AG04450 (cell line): ENCODE measurements around the gene AKAP7. TPM values are rescaled to one million over a fixed set of nuclear protein-coding genes. Genes with fewer than 3 reads are reported as not detected.

Experiments used
- CTCF ChIA-PET: fragments of 300-600, 350-600 bp; formaldehyde crosslinking; extraction: SDS; loops from one replicate; lab custom pipeline; 2022; ENCODE audit warnings: antibody characterized with exemption, inconsistent platforms; lab: Charles Lee
- POLR2A ChIA-PET: fragments of 350-600 bp; formaldehyde crosslinking; extraction: SDS; loops from one replicate; lab custom pipeline; 2021; ENCODE audit warnings: antibody characterized with exemption, inconsistent platforms; lab: Yijun Ruan, JAX
- DNase-seq: peaks from one replicate; pipeline ENCODE4 v3.0.0-alpha.2; 2011; ENCODE audit warnings: low read depth, low spot score
- H3K27ac ChIP-seq: one replicate; pipeline ENCODE4 v1.5.1; 2012; ENCODE audit warnings: low read depth, low read length, control low read depth
- H3K27me3 ChIP-seq: one replicate; pipeline ENCODE4 v1.6.0; 2012; ENCODE audit warnings: low read length; ENCODE audit not compliant: control insufficient read depth, insufficient read depth
- H3K4me3 ChIP-seq: 2 replicates; pipeline ENCODE4 v1.5.1; 2011; ENCODE audit warnings: mild to moderate bottlenecking, low read depth, low read length, control low read depth
- H3K9me3 ChIP-seq: 2 replicates; pipeline ENCODE4 v1.5.1; 2012; ENCODE audit warnings: low read length; ENCODE audit not compliant: control insufficient read depth, insufficient read depth
- polyA plus RNA-seq: library from polyadenylated mRNA; depleted of rRNA; stranded (reverse); fragments of >200 nt; gene quantifications from 2 replicates; pipeline ENCODE4 v1.2.3, GENCODE V29; 2011
- TF ChIP-seq, protein P1 (sequence below): IDR thresholded peaks from 2 replicates; pipeline ENCODE4 v1.5.1; 2011; ENCODE audit warnings: low read depth, low read length, control low read depth, inconsistent platforms

AKAP7 gene
- polyA plus RNA-seq, 1 experiment: 1.9 TPM

DNA sequence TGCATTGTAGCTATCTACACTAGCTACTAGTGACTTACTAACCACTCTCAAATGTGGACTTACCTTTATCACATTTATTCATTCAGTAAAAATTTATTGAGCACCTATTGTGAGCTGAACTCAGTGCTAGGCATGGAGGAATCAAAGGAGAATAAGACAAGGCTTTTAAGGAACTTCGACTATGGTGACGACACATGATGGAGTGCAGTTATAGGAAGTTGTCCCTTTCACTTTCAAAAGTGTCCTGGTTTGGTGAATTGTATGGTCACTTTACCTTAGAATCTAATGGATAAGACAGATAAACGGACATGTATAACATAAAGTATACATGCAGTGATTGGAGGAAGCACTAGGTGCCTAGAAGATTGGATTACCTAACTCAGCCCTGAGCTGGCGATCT lies 4.3 kb downstream of the AKAP7 start:
- TF ChIP-seq, protein P1, sequence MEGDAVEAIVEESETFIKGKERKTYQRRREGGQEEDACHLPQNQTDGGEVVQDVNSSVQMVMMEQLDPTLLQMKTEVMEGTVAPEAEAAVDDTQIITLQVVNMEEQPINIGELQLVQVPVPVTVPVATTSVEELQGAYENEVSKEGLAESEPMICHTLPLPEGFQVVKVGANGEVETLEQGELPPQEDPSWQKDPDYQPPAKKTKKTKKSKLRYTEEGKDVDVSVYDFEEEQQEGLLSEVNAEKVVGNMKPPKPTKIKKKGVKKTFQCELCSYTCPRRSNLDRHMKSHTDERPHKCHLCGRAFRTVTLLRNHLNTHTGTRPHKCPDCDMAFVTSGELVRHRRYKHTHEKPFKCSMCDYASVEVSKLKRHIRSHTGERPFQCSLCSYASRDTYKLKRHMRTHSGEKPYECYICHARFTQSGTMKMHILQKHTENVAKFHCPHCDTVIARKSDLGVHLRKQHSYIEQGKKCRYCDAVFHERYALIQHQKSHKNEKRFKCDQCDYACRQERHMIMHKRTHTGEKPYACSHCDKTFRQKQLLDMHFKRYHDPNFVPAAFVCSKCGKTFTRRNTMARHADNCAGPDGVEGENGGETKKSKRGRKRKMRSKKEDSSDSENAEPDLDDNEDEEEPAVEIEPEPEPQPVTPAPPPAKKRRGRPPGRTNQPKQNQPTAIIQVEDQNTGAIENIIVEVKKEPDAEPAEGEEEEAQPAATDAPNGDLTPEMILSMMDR: no peak
- Histone ChIP-seq H3K9me3 (no peaks in the 10 kb centered on the region; the same call in 1 of the 2 replicates), H3K27me3 (no peaks in the 10 kb centered on the region), H3K4me3 (no peak overlapping the region), H3K27ac (no peak overlapping the region)
- CTCF ChIA-PET: interaction anchor here (1.1 kb wide), 2 partner anchors 254 to 267 kb away, joined by 5 to 7 read pairs; no protein-coding TSS in a partner anchor
- DNase-seq: no peak
- POLR2A ChIA-PET: no interaction called here

DNA sequence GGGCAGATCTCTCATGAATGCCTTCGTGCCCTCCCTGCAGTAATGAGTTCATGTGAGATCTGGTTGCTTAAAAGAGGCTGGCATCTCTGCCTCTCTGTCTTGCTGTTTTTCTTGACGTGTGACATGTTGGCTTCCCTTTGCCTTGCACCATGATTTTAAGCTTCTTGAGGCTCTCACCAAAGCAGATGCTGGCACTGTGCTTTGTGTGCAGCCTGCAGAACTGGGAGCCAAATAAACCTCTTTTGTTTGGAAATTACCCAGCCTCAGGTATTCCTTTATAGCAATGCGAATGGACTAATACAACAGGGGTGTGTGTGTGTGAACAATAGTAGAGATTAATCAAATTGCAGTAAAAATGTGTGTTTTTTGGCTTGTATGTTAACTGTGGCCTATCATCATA lies 8.1 kb downstream of the AKAP7 start:
- Histone ChIP-seq H3K27ac (no peak overlapping the region), H3K9me3 (no peaks in the 10 kb centered on the region; the same call in 1 of the 2 replicates), H3K27me3 (no peaks in the 10 kb centered on the region), H3K4me3 (no peak overlapping the region)
- TF ChIP-seq, protein P1: no peak
- ChIA-PET POLR2A (no interaction called here), CTCF (interaction anchor here (0.7 kb wide), 1 partner anchor 26 kb away, joined by 3 read pairs; no protein-coding TSS in a partner anchor)
- DNase-seq: no peak

DNA sequence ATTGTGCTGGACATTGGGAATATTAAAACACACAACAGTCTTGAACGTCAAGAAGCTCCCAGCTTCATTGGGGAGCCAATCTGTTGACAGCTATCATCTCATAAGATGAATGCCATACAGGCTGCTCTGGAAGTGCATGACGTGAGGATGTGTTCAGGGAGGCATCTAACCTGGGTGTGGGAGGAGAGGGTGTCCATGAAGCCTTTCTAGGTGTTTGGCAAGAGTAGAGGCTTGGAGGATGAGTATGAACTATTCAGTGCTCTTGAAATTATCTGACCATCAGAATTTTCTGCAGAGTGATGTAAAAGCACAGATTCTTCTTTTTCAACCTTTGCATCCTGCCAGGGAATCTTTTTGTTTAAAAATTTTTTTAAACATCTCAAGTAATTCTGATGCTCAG lies 11.6 kb downstream of the AKAP7 start:
- no peaks in the 10 kb centered on the region; the same call in 1 of the 2 replicates for H3K9me3 ChIP-seq
- no peak overlapping the region for H3K4me3 ChIP-seq
- CTCF ChIA-PET: no interaction called here
- no peak for DNase-seq
- POLR2A ChIA-PET: no interaction called here
- H3K27ac ChIP-seq: no peak overlapping the region
- TF ChIP-seq, protein P1: no peak
- H3K27me3 ChIP-seq: no peaks in the 10 kb centered on the region

DNA sequence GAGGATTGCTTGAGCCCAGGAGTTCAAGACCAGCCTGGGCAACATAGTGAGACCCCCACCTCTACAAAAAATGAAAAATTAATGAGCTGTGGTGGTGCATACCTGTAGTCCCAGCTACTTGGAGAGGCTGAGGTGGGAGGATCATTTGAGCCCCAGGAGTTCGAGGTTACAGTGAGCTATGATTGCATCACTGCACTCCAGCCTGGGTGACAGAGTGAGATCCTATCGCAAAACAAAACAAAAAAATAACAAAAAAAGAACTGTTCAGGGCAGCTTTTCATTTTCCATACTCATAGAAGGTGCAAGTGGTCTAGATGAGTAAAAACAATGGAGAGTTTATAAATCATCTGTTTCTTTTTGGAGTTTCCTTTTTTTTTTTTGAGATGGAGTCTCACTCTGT lies 21.1 kb downstream of the AKAP7 start:
- ChIA-PET CTCF (interaction anchor here (0.5 to 1.3 kb wide), 3 partner anchors 227 to 272 kb away, joined by 3 read pairs; no protein-coding TSS in a partner anchor), POLR2A (no interaction called here)
- TF ChIP-seq, protein P1: no peak
- no peak for DNase-seq
- H3K27me3 ChIP-seq: no peaks in the 10 kb centered on the region
- H3K27ac ChIP-seq: no peak overlapping the region
- H3K4me3 ChIP-seq: no peak overlapping the region
- H3K9me3 ChIP-seq: no peaks in the 10 kb centered on the region

DNA sequence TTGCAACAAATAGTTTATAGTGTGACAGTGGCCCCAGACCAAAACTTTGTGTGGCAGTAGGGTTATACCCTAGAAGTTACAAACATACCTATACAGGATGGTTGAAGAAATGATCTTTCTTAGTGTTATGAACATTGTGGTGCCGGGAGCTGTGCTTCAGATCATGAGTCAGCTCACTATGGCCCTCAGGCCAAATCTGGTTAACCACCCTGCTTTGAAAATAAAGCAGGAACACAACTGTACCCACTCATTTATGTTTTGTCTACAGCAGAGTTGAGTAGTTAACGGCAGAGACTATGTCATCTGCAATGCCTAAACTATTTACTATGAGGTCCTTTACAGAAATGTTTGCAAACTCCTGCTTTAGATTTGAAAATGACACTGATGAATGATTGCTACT lies 24.3 kb downstream of the AKAP7 start:
- DNase-seq: peak; percentile 41
- TF ChIP-seq, protein P1: no peak
- POLR2A ChIA-PET: no interaction called here

More for the DNA sequence above, 24.3 kb downstream of the AKAP7 start:
- Histone ChIP-seq H3K27ac (no peak overlapping the region), H3K27me3 (no peaks in the 10 kb centered on the region), H3K9me3 (no peaks in the 10 kb centered on the region), H3K4me3 (no peak overlapping the region)
- CTCF ChIA-PET: interaction anchor here (1.3 kb wide), 1 partner anchor 275 kb away, joined by 4 read pairs; no protein-coding TSS in a partner anchor
